Activated gamma-delta T cell (primary cell): ENCODE measurements around the gene HIVEP3.

Experiments used
- DNase-seq: peaks from one replicate; lab custom pipeline; 2025; lab: John Stamatoyannopoulos, UW

Gene HIVEP3

GRCh38 chr1:41683681-41684500 lies 234.8 kb downstream of the HIVEP3 start:
- no peak for DNase-seq

- DNase-seq, result no peak
Observed at GRCh38 chr1:41682845-41683625, 235.7 kb downstream of the HIVEP3 start.

- DNase-seq, result no peak
Observed at GRCh38 chr1:41682149-41682548, 236.6 kb downstream of the HIVEP3 start.

- DNase-seq, result no peak
Observed at GRCh38 chr1:41681331-41682098, 237.2 kb downstream of the HIVEP3 start.

- no peak for DNase-seq
Observed at GRCh38 chr1:41679994-41680393, 238.7 kb downstream of the HIVEP3 start.

- no peak for DNase-seq
Observed at GRCh38 chr1:41679531-41679930, 239.2 kb downstream of the HIVEP3 start.

- DNase-seq, result no peak
Observed at GRCh38 chr1:41678111-41678878, 240.4 kb downstream of the HIVEP3 start.

- DNase-seq, result no peak
Observed at GRCh38 chr1:41677620-41678019, 241.1 kb downstream of the HIVEP3 start.

- DNase-seq, result no peak
Observed at GRCh38 chr1:41675401-41675800, 243.3 kb downstream of the HIVEP3 start.

- DNase-seq, result no peak
Observed at GRCh38 chr1:41674522-41674921, 244.2 kb downstream of the HIVEP3 start.

- DNase-seq, result no peak
Observed at GRCh38 chr1:41673806-41674205, 244.9 kb downstream of the HIVEP3 start.

- no peak for DNase-seq
Observed at GRCh38 chr1:41673378-41673777, 245.3 kb downstream of the HIVEP3 start.

GRCh38 chr1:41672641-41673361 lies 245.9 kb downstream of the HIVEP3 start:
- no peak for DNase-seq

- no peak for DNase-seq
Observed at GRCh38 chr1:41672173-41672572, 246.5 kb downstream of the HIVEP3 start.

GRCh38 chr1:41671116-41671755 lies 247.5 kb downstream of the HIVEP3 start:
- DNase-seq, result no peak

- DNase-seq, result no peak
Observed at GRCh38 chr1:41670217-41670957, 248.3 kb downstream of the HIVEP3 start.

- DNase-seq, result no peak
Observed at GRCh38 chr1:41668967-41669366, 249.8 kb downstream of the HIVEP3 start.

- no peak for DNase-seq
Observed at GRCh38 chr1:41668054-41668660, 250.6 kb downstream of the HIVEP3 start.

GRCh38 chr1:41666981-41667631 lies 251.6 kb downstream of the HIVEP3 start:
- DNase-seq, result no peak
